K562 (cell line): ENCODE data around the gene ZNHIT2.

Experiments used
- CREM ChIP-seq: IDR thresholded peaks from 2 replicates; pipeline ENCODE4 v1.6.1; 2014; ENCODE audit warnings: antibody characterized with exemption, low read depth
- HDAC2 ChIP-seq: fragments of 450-650 bp; IDR thresholded peaks from 2 replicates; pipeline ENCODE4 v1.6.1; 2016; ENCODE audit warnings: mild to moderate bottlenecking
- MCM5 ChIP-seq: fragments of 450-650 bp; IDR thresholded peaks from 2 replicates; pipeline ENCODE4 v1.6.1; 2016; ENCODE audit warnings: low read depth
- POLR2A ChIP-seq: fragments of 450-650 bp; conservative IDR thresholded peaks from 2 replicates; pipeline ENCODE4 v1.6.1; 2016
- SLC30A9 ChIP-seq: fragments of 250-450 bp; sonication (Bioruptor Pico); IDR thresholded peaks from 2 replicates; pipeline ENCODE4 v1.8.0; 2022; ENCODE audit warnings: mild to moderate bottlenecking, moderate library complexity
- TAF1 ChIP-seq: IDR thresholded peaks from 2 replicates; pipeline ENCODE4 v1.6.1; 2011; ENCODE audit warnings: mild to moderate bottlenecking, low read length, moderate library complexity; ENCODE audit not compliant: insufficient read depth, control insufficient read depth, severe bottlenecking; ENCODE audit errors: extremely low read depth
- TBP ChIP-seq: optimal IDR thresholded peaks from 2 replicates; pipeline ENCODE3; 2011; ENCODE audit warnings: low read depth, low read length, improper control_type of control experiment
- ZNF134 ChIP-seq: fragments of 250-450 bp; sonication (Bioruptor Pico); conservative IDR thresholded peaks from 2 replicates; pipeline ENCODE4 v1.4.0; 2020
- TF ChIP-seq, protein P1 (sequence below): fragments of 250-450 bp; sonication (Bioruptor Pico); IDR thresholded peaks from 2 replicates; pipeline ENCODE4 v1.5.0; 2021; ENCODE audit warnings: mild to moderate bottlenecking, borderline replicate concordance
- TF ChIP-seq, protein P2 (sequence below), 3 experiments: IDR thresholded peaks in 2 of 3; conservative IDR thresholded peaks in 1 of 3; 2 replicates each; pipeline ENCODE4 v1.5.1; 2011 to 2012; ENCODE audit warnings: low read length in 3 of 3, mild to moderate bottlenecking in 3 of 3, control low read depth in 2 of 3, improper control_type of control experiment in 1 of 3, inconsistent platforms in 1 of 3, low read depth in 1 of 3, mixed read lengths in 1 of 3, moderate library complexity in 1 of 3; ENCODE audit not compliant: insufficient read depth in 2 of 3
- TF ChIP-seq, protein P3 (sequence below): sonication (generic); formaldehyde crosslinking; IDR thresholded peaks from 2 replicates; pipeline ENCODE4 v1.8.0; 2022; ENCODE audit warnings: missing genetic modification reagents, mild to moderate bottlenecking, borderline replicate concordance

DNA sequence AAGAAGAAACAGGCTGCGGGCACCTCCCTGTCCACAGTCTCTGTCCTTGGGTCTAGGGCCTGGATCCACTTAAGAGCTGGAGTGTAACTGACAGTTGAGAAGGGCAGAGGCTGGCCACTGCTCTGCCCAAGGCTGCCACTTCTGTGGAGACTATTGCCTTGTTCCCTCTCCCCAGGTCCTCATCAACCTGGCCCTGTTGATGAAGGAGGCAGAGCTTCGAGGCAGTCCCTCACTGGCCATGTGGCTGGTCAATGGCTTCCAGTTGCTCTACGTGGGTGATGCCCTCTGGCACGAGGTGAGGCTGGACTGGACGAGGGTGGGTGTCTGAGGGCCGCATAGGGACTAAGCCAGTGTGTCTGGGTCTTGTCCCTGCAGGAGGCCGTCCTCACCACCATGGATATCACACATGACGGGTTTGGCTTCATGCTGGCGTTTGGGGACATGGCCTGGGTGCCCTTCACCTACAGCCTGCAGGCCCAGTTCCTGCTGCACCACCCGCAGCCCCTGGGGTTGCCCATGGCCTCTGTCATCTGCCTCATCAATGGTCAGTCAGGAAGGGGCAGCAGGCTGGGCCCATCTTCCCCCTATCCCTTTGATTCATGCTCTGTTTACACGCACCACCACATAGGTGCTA is 2.8 kb downstream of the ZNHIT2 start:
- TF ChIP-seq TAF1 (no peak), POLR2A (0 out of 2 replicates have a peak, but pooled peaks have one; percentile 4), HDAC2 (no peak), ZNF134 (CRISPR knock-in tag) (no peak), SLC30A9 (no peak), TBP (no peak), CREM (no peak), MCM5 (no peak)
- TF ChIP-seq, protein P1, sequence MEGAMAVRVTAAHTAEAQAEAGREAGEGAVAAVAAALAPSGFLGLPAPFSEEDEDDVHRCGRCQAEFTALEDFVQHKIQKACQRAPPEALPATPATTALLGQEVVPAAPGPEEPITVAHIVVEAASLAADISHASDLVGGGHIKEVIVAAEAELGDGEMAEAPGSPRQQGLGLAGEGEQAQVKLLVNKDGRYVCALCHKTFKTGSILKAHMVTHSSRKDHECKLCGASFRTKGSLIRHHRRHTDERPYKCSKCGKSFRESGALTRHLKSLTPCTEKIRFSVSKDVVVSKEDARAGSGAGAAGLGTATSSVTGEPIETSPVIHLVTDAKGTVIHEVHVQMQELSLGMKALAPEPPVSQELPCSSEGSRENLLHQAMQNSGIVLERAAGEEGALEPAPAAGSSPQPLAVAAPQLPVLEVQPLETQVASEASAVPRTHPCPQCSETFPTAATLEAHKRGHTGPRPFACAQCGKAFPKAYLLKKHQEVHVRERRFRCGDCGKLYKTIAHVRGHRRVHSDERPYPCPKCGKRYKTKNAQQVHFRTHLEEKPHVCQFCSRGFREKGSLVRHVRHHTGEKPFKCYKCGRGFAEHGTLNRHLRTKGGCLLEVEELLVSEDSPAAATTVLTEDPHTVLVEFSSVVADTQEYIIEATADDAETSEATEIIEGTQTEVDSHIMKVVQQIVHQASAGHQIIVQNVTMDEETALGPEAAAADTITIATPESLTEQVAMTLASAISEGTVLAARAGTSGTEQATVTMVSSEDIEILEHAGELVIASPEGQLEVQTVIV (CRISPR knock-in tag), result no peak
- TF ChIP-seq, protein P2, sequence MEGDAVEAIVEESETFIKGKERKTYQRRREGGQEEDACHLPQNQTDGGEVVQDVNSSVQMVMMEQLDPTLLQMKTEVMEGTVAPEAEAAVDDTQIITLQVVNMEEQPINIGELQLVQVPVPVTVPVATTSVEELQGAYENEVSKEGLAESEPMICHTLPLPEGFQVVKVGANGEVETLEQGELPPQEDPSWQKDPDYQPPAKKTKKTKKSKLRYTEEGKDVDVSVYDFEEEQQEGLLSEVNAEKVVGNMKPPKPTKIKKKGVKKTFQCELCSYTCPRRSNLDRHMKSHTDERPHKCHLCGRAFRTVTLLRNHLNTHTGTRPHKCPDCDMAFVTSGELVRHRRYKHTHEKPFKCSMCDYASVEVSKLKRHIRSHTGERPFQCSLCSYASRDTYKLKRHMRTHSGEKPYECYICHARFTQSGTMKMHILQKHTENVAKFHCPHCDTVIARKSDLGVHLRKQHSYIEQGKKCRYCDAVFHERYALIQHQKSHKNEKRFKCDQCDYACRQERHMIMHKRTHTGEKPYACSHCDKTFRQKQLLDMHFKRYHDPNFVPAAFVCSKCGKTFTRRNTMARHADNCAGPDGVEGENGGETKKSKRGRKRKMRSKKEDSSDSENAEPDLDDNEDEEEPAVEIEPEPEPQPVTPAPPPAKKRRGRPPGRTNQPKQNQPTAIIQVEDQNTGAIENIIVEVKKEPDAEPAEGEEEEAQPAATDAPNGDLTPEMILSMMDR (IDR thresholded peaks at IDR 0.05 in 2 of 3, conservative IDR thresholded peaks at IDR 0.05 in 1 of 3; ENCODE audit: insufficient read depth in 2 of 3, low read depth in 1 of 3, low read length in 3 of 3), result no peak
- TF ChIP-seq, protein P3, sequence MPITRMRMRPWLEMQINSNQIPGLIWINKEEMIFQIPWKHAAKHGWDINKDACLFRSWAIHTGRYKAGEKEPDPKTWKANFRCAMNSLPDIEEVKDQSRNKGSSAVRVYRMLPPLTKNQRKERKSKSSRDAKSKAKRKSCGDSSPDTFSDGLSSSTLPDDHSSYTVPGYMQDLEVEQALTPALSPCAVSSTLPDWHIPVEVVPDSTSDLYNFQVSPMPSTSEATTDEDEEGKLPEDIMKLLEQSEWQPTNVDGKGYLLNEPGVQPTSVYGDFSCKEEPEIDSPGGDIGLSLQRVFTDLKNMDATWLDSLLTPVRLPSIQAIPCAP (CRISPR knock-in tag), result no peak
